Occipital lobe (tissue), 2 donors: ENCODE measurements around the gene HPCAL4. TPM values are rescaled to one million over a fixed set of nuclear protein-coding genes. Genes with fewer than 3 reads are reported as not detected.

Source experiments
- DNase-seq: peaks from one replicate; lab custom pipeline; 2025; lab: John Stamatoyannopoulos, UW
- total RNA-seq: library from RNA; depleted of rRNA; stranded (reverse); fragments of >200 nt; gene quantifications from one replicate; pipeline ENCODE4 v1.2.3, GENCODE V29; 2014

Gene HPCAL4
- total RNA-seq: 51.2 TPM

DNA sequence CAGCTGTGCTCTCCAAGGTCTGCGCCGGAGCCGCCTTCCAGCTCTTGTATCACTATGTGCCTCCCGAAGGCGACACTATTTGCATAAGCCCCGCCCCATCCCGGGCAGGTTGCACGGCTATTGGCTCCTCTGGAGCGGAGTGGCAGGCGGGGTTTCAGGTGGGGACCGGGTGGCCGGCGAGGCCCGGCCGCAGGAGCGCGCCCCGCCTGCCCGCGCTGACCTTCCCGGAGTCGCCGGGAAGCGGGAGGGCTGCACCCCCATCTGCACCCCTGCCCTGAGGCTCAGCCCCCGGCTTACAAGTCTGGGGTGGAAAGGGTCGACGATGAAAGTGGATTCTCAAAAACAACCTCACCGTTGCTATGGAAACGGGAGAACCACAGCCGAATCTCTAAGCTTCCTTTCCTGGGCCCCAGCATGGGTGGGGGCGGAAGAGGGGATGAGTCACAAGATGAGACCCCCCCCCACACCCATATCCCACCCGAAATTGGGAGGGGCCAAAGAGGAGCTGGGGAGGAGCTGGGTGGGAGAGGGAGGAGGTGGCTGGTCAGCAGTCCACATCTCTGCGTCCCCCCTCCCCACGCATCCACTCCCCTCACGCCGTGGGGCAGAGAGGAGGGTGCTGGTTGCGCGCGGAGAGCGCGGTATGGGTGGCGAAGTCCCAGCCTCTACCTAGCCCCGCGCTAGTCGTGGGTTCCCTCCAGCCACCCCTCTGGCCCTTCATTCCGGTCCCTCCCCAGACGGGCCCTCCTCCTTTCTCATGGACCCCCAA lies at the start of gene HPCAL4:
TSS of gene HPCAL4 (minus strand) at position 51 of the 769 bp plus-strand sequence. CDS start 6,830 bp downstream, outside the sequence.
- peak; percentile 90 for DNase-seq

DNA sequence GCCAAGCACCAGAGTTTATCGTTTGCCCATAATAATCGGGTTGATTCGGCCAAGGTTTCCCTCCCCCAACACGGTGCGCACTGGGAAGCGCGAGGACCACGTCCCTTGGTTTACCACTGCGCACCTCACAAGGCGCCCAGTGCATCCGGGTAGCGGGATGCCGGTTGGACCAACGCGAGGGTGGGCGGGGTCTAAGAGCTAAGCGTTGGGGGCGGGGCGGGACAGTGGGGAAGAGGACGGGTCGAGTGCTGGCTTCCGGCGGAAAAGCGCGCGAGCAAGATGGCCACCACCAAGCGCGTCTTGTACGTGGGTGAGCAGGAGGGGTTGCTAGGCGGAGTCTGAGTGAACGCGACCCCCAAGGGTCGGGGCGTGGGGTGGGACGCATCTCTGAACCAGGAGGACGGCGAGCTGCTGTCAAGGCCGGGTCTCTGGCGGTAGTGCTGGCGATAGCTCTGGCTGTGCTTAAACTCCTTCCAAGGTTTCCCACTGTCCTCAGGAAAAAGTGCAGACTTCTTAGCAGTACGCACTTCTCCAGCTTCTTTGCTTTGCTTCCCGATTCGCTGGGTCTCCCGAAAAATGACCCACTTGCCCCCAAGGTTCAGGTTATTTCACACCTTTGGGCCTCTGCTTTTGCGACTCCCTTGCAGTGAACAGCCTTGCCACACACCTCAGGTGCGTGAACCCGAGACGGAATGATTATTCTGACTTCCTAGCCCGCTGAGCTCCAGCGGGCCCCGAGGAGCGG lies 47.6 kb upstream of the HPCAL4 start, which contains the start of gene PPIE:
TSS of gene PPIE (plus strand) at position 261 of the 745 bp plus-strand sequence. CDS start at position 280, 19 bp downstream.
- DNase-seq: peak; percentile 92

DNA sequence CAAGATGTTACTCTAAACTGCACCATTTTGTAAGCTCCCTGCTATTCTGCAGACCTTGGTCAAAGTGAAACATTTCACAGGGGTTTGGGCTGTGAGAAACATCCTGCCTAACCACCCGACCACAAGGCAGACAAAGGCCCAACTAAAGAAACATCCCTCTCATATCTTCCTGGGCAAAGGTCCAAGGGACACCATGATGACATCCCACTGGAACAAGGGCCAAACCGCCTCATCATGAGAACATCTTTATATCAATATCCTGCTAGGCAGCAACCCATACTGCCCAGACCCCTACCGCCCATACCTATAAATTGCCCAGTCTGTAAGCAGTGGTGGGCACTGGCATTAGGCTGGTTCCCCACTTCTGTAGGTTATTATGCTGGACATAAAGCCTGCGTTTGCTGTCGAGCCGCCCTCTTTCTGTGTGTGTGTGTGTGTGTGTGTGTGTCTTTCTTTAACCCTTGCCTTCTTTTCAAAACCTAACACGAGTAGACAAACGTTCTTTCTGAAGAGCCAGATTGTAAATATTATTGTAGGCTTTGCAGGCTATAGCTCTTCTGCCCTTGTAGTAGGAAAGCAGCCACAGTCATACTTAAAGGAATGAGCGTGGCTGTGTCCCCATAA lies 46.4 kb upstream of the HPCAL4 start:
- DNase-seq: no peak

DNA sequence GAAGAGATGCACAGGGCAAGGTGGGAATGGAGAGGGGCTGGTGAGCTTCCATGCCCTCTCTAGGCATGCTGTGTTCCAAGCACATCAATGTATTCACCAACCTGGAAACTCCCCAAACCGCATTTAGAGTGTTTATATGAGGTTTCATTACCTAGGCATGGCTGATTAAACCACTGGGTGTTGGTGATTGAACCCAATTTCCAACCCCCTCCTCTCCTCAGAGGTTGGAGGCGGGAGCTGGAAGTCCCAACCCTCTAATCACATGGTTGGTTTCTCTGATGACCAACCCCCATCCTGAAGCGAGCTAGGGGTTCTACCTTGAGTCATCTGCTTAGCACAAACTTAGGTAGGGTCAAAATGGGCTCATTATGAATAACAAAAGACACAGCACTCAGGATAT lies 44.5 kb upstream of the HPCAL4 start:
- DNase-seq: no peak

DNA sequence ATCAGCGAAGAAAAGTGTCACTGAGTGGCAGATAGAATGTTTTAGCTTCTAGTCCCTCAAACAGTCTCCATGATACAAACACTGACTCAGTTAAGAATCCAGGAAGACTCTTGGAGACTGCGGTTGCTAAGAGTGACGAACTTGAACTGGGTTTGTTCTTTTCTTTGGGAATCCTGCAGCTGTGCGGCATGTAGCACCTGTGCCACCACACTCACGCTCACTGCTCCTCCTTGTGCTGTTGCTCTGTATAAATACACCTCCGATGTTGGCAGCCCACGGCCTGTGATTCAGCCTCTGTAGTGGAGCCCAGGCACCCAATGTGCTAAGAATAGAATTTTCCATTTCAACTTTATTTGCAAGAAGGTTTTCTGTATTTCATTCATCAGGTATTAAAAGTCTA lies 41.9 kb upstream of the HPCAL4 start:
- peak; percentile 63 for DNase-seq

DNA sequence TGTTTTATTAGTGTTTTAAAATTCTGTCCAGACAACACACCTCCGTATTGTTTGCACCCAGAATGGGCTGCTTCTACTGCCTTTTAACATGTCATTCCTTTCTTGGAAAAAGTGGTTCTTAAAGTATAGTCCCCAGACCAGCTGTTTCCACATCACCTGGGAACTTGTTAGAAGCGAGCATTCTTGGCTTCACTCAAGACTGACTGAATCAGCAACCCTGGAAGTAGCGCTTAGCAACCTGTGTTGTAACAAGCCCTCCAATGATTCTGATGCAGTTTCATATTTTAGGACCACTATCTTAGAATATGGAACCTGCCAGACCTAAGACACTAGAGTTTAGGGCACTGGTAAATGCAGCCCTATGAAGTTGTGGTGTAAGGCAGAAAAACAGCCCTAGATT lies 41.5 kb upstream of the HPCAL4 start:
- DNase-seq: no peak

DNA sequence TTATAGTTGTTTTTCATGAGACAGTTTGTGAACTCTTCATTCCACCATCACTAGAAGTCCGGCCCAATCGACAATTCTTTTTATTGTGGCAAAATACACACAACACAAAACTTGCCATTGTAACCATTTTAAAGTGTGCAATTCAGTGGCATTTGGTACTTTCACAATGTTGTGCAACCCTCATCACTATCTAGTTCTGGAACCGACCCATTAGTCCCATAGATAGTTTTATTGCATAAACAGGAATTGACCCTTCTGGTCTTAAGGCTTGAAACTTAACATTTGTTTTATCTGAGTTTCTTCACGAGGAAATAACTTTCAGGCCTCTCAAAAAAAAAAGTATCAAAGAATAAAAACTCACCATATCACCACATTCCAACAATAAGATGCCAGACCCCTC lies 38.6 kb upstream of the HPCAL4 start:
- no peak for DNase-seq

DNA sequence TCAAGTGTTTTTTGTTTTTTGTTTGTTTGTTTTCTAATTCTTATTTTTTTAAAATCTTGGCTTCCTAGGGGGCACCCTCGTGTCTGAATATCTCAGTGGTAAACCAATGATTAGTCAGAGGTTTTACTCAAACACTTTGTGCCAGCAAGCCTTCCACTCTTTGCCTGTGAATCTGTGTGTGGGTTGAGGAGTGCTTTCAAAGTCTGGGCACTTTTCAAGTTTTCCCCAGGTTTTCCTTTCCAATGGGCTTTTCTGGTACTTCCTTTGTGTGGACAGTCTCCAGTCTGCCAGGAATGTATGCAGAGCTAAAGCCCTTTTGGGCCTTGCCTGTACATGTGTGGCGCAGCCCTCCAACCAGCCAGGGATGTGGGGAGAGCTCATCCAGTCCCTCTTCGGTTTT lies 37.8 kb upstream of the HPCAL4 start:
- DNase-seq: peak; percentile 5

DNA sequence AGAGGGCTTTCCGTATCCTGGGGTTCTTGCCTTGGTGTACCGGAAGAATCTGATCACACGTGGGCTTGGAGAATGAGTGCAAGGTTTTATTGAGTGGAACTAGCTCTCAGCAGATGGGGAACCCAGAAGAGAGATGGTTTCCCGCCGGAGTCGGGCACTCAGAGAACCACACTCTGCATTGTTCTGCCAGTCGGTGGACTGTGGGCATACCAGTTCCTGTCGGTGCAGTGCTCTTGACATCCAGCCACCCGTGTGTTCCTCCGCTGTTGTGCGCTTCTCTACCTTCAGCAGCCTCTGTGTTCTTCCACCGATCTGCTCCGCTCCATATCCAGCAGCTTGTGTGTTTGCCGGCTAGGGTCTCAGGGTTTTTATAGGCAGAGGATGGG lies 36.7 kb upstream of the HPCAL4 start:
- no peak for DNase-seq

DNA sequence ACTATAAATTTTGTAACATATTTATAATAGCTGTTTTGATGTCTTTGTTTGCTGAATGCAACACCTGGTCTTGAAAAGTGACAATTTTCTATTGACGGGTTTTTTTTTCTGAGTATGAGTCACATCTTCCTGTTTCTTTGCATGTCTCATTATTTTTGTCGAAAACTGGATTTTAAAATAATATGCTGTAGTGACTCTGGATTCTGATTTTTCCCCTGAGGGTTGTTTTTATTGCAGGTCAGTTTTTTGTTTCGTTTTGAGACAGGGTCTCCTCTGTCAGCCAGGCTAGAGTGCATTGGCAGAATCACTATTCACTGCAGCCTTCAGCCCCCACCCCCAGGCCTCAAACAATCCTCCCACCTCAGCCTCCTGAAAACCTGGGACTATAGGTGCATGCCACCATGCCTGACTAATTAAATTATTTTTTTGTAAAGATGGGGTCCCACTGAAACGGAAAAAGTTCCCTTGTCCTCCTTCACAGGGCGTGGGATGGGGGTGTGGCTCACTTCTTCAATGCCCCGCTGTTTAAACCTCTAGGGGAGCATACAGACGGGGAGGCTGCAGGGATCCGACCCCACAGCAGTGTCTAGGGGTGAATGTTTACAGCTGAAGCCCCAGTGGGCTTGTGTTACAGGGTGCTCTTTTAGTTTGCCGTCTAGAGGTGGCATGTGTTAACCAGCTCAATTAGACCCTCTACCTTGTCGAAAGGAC lies 36.1 kb upstream of the HPCAL4 start:
- DNase-seq: no peak

DNA sequence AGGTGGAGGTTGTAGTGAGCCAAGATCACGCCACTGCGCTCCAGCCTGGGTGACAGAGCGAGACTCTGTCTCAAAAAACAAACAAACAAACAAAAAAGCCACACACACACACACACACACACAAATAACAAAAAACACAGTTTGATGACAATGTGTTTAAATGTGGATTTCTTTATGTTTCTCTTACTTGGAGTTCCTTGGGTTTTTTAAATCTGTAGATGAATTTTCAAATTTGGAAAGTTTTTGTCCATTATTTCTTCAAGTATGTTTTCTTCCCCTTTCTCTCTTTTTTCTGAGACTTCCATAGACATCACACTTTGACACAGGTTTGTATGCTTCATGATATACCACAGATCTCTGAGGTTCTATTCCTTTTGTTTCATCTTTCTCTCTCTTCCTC lies 35.4 kb upstream of the HPCAL4 start:
- no peak for DNase-seq

DNA sequence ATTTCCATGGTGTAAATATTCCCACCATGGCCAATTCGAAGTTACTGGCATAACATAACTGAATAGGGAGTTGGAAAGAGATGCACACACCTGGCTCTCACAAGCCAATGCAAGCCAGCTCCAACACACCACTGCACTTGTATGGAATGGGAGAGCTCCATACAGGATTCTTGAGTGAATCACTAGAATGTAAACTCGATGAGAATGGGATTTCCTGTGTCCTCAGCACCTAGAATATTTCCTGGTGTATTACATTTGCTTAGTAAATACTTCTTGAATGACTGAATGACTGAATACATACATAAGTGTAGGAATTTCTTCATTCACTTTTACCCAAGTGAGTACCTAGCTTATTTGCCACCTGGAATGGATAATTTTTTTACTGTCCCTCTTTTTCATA lies 31.3 kb upstream of the HPCAL4 start:
- no peak for DNase-seq

DNA sequence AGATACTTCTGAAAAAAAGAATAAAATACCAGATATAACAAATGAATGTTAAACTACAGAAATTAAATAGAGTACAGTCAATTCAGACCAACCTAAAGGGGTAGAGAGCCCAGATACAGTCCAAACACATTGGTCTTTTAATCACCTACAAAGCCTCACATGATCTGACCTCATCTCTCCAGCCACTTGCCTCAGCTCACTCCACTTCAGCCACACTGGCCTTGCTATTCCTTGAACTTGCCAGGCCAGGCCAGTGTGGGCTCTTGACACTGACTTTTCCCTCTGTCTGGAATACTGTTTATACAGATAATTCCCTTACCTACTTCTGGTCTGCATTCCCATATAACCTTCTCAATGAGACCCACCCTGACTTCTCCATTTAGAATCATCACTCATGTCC lies 30.4 kb upstream of the HPCAL4 start:
- DNase-seq: no peak

DNA sequence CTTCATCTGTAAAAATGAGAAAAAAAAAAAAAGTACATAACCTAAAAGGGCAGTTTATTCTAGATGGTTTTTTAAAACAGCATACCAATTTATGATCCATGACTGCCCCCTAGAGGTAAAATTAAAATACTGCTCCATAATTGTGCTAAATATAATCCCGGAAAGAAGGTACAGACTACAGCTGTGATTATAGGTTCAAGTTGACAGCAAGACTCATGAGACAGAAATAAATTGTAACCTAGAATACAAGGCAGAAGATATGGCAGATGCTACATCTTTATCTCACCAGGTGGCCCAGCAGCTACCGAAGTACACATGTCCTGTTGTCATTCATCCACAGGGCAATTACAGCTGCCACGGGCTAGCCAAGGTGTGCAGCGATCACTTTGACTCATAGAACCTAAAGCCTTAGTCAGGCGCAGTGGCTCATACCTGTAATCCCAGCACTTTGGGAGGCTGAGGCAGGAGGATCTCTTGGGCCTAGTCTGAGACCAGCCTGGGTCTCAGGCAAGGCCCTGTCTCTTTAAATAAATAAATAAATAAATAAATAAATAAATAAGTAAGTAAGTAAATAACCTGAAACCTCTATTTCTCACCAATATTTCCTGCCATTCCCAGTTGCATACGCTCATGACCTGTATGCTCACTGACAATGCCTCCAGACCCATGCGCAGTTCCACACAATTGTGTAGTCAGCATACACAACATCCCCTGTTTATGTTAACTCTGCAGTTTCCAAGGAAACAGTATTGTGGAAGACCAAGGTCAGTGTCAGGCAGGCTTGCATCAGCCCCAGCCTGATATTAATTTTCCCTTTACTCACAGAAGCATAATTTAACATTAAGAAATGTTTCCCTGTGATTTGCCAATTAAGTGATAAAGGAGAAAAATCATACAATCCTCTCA lies 29.1 kb upstream of the HPCAL4 start:
- no peak for DNase-seq

DNA sequence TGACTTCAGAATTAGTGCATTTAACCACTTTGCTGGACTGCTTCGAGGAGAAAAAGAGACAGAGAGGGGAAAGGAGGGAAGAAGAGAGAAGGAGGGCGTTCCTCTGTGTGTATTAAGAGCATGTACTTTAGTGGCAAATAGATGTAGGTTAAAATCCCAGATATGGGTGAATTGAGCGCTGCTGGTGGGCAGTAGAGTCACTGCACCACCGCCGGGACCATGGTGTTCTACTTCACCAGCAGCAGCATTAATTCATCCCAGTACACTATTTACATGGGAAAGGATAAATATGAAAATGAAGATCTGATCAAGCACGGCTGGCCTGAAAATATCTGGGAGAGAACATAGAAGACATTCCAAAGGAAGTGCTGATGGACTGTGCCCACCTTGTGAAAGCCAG lies 26.6 kb upstream of the HPCAL4 start:
- DNase-seq: no peak

DNA sequence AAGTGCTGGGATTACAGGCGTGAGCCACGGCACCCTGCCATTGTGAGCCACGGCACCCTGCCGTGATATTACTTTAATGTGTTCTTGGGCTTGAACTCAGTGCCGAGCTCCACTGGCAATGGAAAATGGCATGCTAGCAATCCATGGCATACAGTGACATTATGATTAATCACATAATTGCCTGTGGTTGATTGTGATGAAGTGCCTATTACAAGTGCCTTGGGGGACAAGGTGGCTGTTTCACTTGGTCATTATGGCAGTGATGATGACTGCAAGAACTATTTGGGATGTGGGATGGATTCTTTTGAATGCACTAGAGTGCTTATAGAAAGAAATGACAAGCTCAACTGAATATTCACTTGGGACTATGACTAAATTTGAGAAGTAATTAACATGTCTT lies 22.3 kb upstream of the HPCAL4 start:
- no peak for DNase-seq

DNA sequence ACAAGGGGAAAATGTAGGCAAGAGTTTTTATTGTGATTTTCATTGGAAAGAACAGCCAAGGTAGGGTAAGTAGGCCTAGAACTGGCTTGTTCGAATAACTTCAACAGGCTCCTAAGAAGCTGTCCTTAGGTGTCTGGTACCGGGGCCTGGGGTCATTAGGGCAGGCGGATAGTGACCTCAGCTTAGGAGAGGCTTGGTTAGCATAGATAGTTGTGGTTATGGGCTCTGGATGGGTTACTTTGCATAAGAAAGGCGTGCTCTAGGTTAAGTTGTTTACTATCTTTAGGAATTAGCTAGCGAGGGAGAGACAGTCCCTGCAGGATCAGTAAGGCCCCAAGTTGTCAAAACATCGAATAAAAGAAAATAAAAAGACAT lies 20.7 kb upstream of the HPCAL4 start:
- no peak for DNase-seq

DNA sequence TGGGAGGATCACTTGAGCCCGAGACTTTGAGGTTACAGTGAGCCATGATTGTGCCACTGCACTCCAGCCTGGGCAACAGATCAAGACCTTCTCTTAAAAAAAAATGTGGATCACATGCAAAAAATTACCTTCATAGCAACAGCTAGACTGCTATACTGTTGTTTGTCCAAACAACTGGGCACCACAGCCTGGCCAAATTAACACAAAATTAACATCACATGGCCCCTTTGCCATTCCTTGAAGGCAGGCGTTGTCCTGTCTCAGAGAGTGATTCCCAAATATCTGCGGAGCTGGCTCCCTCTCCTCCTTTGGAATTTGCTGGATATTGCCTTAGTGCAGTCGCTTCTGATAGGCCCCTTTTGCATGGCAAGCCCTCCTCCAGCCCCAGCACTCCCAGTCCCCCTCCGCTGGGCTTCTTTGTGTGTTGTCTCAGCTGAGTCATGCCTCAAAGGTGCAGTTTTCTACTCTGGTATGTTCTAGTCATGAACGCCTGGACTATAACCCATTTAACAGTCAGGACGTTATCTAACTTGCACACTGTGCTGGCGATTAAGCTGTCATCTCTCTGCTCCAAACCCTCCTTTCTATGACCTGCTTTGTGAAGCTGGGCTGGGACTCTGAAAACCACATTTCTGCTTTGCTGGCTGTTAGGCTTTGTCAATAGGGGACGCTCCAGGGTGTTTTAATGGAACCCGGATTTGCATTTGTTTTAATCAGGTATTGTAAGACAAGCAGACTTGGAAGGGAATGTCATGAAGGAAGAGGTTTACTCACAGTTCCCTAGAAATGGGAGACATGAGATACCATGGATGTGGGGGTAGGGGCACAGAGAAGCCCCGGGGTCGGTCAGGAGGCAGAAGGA lies 20.1 kb upstream of the HPCAL4 start:
- DNase-seq: no peak

DNA sequence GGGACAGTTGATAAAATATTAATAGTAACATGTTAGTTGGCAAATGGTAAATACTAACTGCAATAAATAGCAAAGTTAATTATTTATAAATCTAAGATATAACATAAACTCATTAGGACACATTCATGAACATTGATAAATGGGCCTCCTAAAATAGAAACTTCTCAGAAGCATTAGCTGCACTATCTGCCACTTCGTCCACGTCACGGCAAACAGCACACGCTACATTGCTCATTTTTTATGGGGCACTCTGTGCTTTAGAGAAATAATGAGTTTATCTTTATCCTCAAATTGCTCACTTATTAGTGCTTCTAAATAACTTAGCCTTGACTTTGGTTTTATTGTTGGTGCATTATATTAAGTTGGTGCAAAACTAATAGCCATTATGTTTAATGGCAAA lies 16.3 kb upstream of the HPCAL4 start:
- no peak for DNase-seq

DNA sequence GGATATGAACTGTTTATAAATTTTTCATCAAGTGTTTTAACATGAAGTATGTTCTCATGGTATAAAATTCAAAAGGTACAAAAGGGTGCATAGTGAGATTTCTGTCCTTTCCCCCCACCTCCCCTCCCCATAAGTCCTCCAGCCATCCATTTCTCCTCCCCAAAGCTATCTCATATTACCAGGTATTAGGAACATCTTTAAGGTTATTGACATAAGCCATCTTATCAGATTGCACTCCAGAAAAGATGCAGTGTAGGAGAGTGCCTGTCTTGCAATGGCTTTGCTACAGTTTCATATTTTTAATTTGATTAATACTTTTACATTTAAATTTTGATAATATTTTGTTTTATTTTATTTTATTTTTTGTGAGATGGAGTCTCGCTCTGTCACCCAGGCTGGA lies 13.5 kb upstream of the HPCAL4 start:
- no peak for DNase-seq
